A549 (cell line): ENCODE measurements around the gene ZNF213. TPM values are rescaled to one million over a fixed set of nuclear protein-coding genes. Genes with fewer than 3 reads are reported as not detected.

Source experiments
- ATAC-seq, 2 experiments: fragments of 200-7000 bp in 1 of 2; fragments of >200 bp in 1 of 2; cut with Nextera tagmentation in 1 of 2; cut with Tn5 transposase in 1 of 2; 3 replicates each; pipeline versions ENCODE4 v1.8.0 to v1.9.1; 2018 to 2020; ENCODE audit warnings: mild to moderate bottlenecking in 1 of 2, moderate library complexity in 1 of 2
- CTCF ChIA-PET: fragments of 300-600 bp; sonication (Branson Sonifier 250); formaldehyde crosslinking; extraction: SDS; loops from one replicate; lab custom pipeline; 2021; ENCODE audit warnings: antibody characterized with exemption, inconsistent platforms; lab: Yijun Ruan, JAX
- POLR2A ChIA-PET: fragments of 350-600 bp; formaldehyde crosslinking; extraction: SDS; loops from one replicate; lab custom pipeline; 2021; ENCODE audit warnings: antibody characterized with exemption, inconsistent platforms; lab: Yijun Ruan, JAX
- DNase-seq, 2 experiments: peaks; one replicate each; pipeline versions ENCODE4 v3.0.0 to v3.0.0-alpha.2; 2011 to 2016; ENCODE audit warnings: low read depth in 1 of 2, low spot score in 1 of 2
- FAIRE-seq: peaks from 2 replicates; lab custom pipeline; 2011; peaks lifted over from hg19 to GRCh38; lab: Jason Lieb, UNC
- H3K27ac ChIP-seq, 2 experiments: fragments of >200 bp; sonication (Bioruptor Twin); formaldehyde crosslinking; 3 replicates each; pipeline ENCODE4 v1.5.1; 2016 to 2017
- H3K4me1 ChIP-seq: fragments of >200 bp; sonication (Bioruptor Twin); formaldehyde crosslinking; 3 replicates; pipeline ENCODE4 v1.6.1; 2016
- H3K4me2 ChIP-seq: fragments of >200 bp; sonication (Bioruptor Twin); formaldehyde crosslinking; 3 replicates; pipeline ENCODE4 v1.6.1; 2016
- H3K4me3 ChIP-seq: fragments of >200 bp; sonication (Bioruptor Twin); formaldehyde crosslinking; 3 replicates; pipeline ENCODE4 v1.5.1; 2016
- H3K9me3 ChIP-seq: fragments of >200 bp; sonication (Bioruptor Twin); formaldehyde crosslinking; 3 replicates; pipeline ENCODE4 v1.6.1; 2016
- BHLHE40 ChIP-seq: IDR thresholded peaks from 2 replicates; pipeline ENCODE4 v1.6.1; 2012; ENCODE audit warnings: low read depth, low read length, inconsistent platforms
- CEBPB ChIP-seq, 2 experiments: fragments of >200 bp in 1 of 2; sonication (Bioruptor Twin) in 1 of 2; formaldehyde crosslinking in 1 of 2; IDR thresholded peaks; 2 replicates each; pipeline ENCODE4 v1.6.1; 2012 to 2016
- EHF ChIP-seq: fragments of 250-450 bp; sonication (Bioruptor Pico); IDR thresholded peaks from 2 replicates; pipeline ENCODE4 v1.5.0; 2020; ENCODE audit warnings: mild to moderate bottlenecking
- EP300 ChIP-seq, 2 experiments: fragments of >200 bp; sonication (Bioruptor Twin); formaldehyde crosslinking; IDR thresholded peaks; 2 replicates in 1 of 2; 3 replicates in 1 of 2; pipeline ENCODE4 v1.6.1; 2016 to 2017
- ESRRA ChIP-seq: fragments of 150-350 bp; IDR thresholded peaks from 2 replicates; pipeline ENCODE4 v1.6.1; 2014; ENCODE audit warnings: mild to moderate bottlenecking, low read length, borderline replicate concordance
- FOSL2 ChIP-seq, 2 experiments: fragments of 450-650 bp in 1 of 2; fragments of >200 bp in 1 of 2; sonication (Bioruptor Twin) in 1 of 2; formaldehyde crosslinking; IDR thresholded peaks; 2 replicates each; pipeline versions ENCODE4 v1.5.0 to v1.6.1; 2016 to 2020; ENCODE audit warnings: mild to moderate bottlenecking in 1 of 2, moderate library complexity in 1 of 2
- FOXS1 ChIP-seq: fragments of 250-450 bp; sonication (Bioruptor Pico); IDR thresholded peaks from 2 replicates; pipeline ENCODE4 v1.5.0; 2020; ENCODE audit warnings: mild to moderate bottlenecking, moderate library complexity
- GATA3 ChIP-seq: IDR thresholded peaks from 2 replicates; pipeline ENCODE4 v1.6.1; 2012; ENCODE audit warnings: borderline replicate concordance
- HDAC2 ChIP-seq: fragments of 200-600 bp; sonication (generic); IDR thresholded peaks from 2 replicates; pipeline ENCODE4 v1.6.1; 2016
- HEYL ChIP-seq: fragments of 250-450 bp; sonication (Bioruptor Pico); IDR thresholded peaks from 2 replicates; pipeline ENCODE4 v1.8.0; 2021; ENCODE audit warnings: mild to moderate bottlenecking, moderate library complexity
- HOXB13 ChIP-seq: fragments of 250-450 bp; sonication (Bioruptor Pico); IDR thresholded peaks from 2 replicates; pipeline ENCODE4 v1.5.0; 2020; ENCODE audit warnings: low read depth, mild to moderate bottlenecking, moderate library complexity
- MAFK ChIP-seq: fragments of 450-650 bp; IDR thresholded peaks from 2 replicates; pipeline ENCODE4 v1.6.1; 2014; ENCODE audit not compliant: partially characterized antibody
- NR3C1 ChIP-seq: fragments of >200 bp; sonication (Bioruptor Twin); formaldehyde crosslinking; IDR thresholded peaks from 3 replicates; pipeline ENCODE4 v1.6.1; 2017
- ZC3H11A ChIP-seq: fragments of 450-650 bp; IDR thresholded peaks from 2 replicates; pipeline ENCODE4 v1.6.1; 2014; ENCODE audit warnings: antibody characterized with exemption, mild to moderate bottlenecking
- WGBS: methylation state at CpG from one replicate; pipeline ENCODE4 v1.1.6; 2017; ENCODE audit errors: missing lambda C conversion rate; 5-methylcytosine and 5-hydroxymethylcytosine counted together
- polyA plus RNA-seq, 4 experiments: library from polyadenylated mRNA; depleted of rRNA in 3 of 4; stranded (reverse); fragments of >200 nt; fragmentation: RNase III in 1 of 4; extraction: RNeasy Plus Mini Kit Qiagen cat#74134 plus additional on column Dnase treatment in 1 of 4; gene quantifications; 2 replicates in 3 of 4; 3 replicates in 1 of 4; pipeline ENCODE4 v1.2.3, GENCODE V29; 2011 to 2017
- TF ChIP-seq, protein P1 (sequence below): fragments of 250-450 bp; sonication (Bioruptor Pico); IDR thresholded peaks from 2 replicates; pipeline ENCODE4 v1.5.0; 2021; ENCODE audit warnings: mild to moderate bottlenecking, moderate library complexity, borderline replicate concordance
- TF ChIP-seq, protein P2 (sequence below): fragments of >200 bp; sonication (Bioruptor Twin); formaldehyde crosslinking; IDR thresholded peaks from 3 replicates; pipeline ENCODE4 v1.6.1; 2016
- TF ChIP-seq, protein P3 (sequence below): fragments of 450-650 bp; IDR thresholded peaks from 2 replicates; pipeline ENCODE4 v1.6.1; 2014; ENCODE audit warnings: antibody characterized with exemption
- TF ChIP-seq, protein P4 (sequence below): fragments of 150-350 bp; IDR thresholded peaks from 2 replicates; pipeline ENCODE4 v1.6.1; 2014; ENCODE audit warnings: low read depth, mild to moderate bottlenecking, low read length
- TF ChIP-seq, protein P5 (sequence below): fragments of 250-450 bp; sonication (Bioruptor Pico); IDR thresholded peaks from 2 replicates; pipeline ENCODE4 v1.5.0; 2020; ENCODE audit warnings: low read depth, mild to moderate bottlenecking, moderate library complexity

Gene ZNF213
- polyA plus RNA-seq, 2 of the 4 experiments (the other 2 are of a cell fraction) = 0.72 to 6.1 TPM

DNA sequence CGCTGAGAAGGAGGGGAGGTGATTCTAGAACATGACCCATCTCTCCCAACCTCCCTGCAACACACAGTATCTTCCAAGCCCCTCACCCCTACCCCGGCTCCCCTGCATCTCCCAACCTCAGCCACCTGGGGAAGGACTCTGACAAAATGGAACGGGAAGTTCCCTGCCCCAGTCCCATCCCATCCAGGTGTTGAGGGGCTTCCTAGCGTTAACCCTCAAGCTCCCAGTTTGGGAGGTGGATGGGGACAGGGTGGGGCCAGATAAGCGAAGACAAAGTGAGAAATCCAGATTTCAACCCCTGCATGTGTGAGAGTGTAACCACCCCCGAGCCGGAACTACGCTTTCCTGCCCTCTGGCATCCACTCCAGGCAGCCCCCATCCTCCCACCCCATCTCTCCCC lies 37.6 kb upstream of the ZNF213 start (continued):
- TF ChIP-seq HEYL (CRISPR knock-in tag) (no peak), ESRRA (no peak), NR3C1 (no peak)

DNA sequence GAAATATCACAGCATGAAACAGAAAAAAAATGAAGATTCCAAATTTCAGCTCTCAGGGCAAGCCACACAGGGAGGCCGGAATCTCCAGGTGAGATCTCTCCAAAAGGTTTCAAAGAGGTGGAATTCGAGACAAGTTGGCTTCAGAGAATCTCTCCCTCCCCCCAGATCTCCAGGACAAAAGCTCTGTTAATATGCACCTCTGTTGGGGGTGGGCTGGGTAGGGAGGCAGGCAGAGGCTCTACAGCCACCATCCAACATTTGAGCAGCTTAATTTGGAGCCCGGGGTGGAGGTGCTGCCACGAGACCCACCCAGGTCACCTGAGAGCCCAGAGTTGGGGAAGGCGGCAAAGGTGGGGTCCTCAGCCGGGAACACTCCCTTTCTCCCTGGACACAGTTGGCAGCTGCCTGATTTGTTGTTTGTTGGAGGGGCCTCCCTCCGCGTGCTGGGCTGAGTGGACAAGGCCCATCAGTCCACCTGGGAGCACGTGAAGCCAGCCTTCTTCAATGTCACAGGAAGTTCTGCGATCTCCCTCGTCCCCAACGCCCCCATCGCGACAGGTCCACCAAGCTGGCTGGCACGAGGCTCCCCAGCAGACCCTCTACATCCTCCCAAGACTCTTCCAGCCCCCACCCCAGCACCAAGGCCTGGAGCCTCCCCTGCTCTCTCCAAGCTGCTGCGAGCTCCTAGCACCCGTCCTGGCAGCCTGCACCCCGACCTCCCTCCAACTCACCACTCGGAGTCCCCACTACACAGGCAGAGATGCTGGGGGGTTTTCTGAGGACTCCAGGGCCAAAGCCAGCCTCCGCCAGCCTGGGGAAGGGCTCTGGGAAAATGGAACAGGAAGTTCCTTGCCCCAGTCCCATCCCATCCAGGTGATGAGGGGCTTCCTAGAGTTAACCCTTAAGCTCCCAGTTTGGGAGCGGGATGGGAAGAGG lies 36.1 kb upstream of the ZNF213 start, which contains the start of gene ZSCAN10:
Gene ZSCAN10 (minus strand): TSS at position 836 of the 936 bp plus-strand sequence. CDS start 6,357 bp downstream, outside the sequence.
- peaks cover 15% of the 10 kb centered on the region for H3K4me1 ChIP-seq
- no peak within 1 kb of the TSS; the same call in 2 of the 3 replicates for H3K4me3 ChIP-seq
- H3K27ac ChIP-seq = peak within 1 kb of the TSS in 1 of 2 experiments; percentile 78; a peak in 3 of 6 replicates
- peak within 1 kb of the TSS; percentile 52 for H3K4me2 ChIP-seq
- POLR2A ChIA-PET = interaction anchor here (0.5 to 1.1 kb wide), 2 partner anchors 8 to 14 kb away, joined by 3 to 4 read pairs; partner anchors contain the start of gene ZNF205
- CTCF ChIA-PET = interaction anchor here (0.6 to 10.9 kb wide), 11 partner anchors 8 to 76 kb away, joined by 3 to 124 read pairs (median 5); partner anchors contain the start of gene IL32
- ATAC-seq = no peak
- 85% methylated on average over 19 of the region's 21 CpGs for WGBS
- TF ChIP-seq, protein P1, sequence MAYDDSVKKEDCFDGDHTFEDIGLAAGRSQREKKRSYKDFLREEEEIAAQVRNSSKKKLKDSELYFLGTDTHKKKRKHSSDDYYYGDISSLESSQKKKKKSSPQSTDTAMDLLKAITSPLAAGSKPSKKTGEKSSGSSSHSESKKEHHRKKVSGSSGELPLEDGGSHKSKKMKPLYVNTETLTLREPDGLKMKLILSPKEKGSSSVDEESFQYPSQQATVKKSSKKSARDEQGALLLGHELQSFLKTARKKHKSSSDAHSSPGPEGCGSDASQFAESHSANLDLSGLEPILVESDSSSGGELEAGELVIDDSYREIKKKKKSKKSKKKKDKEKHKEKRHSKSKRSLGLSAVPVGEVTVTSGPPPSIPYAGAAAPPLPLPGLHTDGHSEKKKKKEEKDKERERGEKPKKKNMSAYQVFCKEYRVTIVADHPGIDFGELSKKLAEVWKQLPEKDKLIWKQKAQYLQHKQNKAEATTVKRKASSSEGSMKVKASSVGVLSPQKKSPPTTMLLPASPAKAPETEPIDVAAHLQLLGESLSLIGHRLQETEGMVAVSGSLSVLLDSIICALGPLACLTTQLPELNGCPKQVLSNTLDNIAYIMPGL (CRISPR knock-in tag) = no peak
- TF ChIP-seq FOXS1 (no peak), HOXB13 (CRISPR knock-in tag) (no peak), ZC3H11A (no peak), NR3C1 (no peak), EP300 (IDR thresholded peaks at IDR 0.05) (no peak)
- TF ChIP-seq, protein P2, sequence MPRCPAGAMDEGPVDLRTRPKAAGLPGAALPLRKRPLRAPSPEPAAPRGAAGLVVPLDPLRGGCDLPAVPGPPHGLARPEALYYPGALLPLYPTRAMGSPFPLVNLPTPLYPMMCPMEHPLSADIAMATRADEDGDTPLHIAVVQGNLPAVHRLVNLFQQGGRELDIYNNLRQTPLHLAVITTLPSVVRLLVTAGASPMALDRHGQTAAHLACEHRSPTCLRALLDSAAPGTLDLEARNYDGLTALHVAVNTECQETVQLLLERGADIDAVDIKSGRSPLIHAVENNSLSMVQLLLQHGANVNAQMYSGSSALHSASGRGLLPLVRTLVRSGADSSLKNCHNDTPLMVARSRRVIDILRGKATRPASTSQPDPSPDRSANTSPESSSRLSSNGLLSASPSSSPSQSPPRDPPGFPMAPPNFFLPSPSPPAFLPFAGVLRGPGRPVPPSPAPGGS = no peak
- TF ChIP-seq, protein P3, sequence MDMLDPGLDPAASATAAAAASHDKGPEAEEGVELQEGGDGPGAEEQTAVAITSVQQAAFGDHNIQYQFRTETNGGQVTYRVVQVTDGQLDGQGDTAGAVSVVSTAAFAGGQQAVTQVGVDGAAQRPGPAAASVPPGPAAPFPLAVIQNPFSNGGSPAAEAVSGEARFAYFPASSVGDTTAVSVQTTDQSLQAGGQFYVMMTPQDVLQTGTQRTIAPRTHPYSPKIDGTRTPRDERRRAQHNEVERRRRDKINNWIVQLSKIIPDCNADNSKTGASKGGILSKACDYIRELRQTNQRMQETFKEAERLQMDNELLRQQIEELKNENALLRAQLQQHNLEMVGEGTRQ = no peak
- TF ChIP-seq, all 56 proteins: peak for 0
- DNase-seq (no peak), FAIRE-seq (no peak)
- H3K9me3 ChIP-seq = no peaks in the 10 kb centered on the region

DNA sequence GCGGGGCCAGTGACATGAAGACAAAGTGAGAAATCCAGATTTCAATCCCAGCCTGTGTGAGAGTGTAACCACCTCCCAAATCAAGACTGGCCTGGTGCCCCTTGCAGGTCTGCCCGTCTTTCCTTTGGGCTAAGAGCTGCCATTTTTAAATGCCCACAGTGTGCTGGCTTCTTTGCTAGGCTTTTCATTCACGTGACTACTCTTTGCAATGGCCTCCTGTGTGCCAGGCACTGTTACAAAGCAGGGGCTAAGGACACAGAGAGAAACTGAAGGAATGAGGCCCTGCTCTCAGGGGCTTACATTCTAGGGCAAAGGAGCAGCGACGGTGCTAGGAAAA lies 35.5 kb upstream of the ZNF213 start:
- H3K4me2 ChIP-seq = no peak overlapping the region; the same call in 2 of the 3 replicates
- CTCF ChIA-PET = interaction anchor here (1.0 to 10.9 kb wide), 8 partner anchors 9 to 67 kb away, joined by 3 to 124 read pairs (median 5); partner anchors contain the start of gene IL32
- ATAC-seq (no peak), FAIRE-seq (no peak), DNase-seq (no peak)
- H3K4me1 ChIP-seq = peaks cover 15% of the 10 kb centered on the region
- TF ChIP-seq NR3C1 (no peak), GATA3 (no peak), EHF (CRISPR knock-in tag) (no peak), CEBPB (IDR thresholded peaks at IDR 0.05) (no peak), BHLHE40 (no peak), ZC3H11A (no peak), HDAC2 (no peak), MAFK (no peak), FOSL2 (IDR thresholded peaks at IDR 0.05) (no peak), FOSL2 (CRISPR knock-in tag; IDR thresholded peaks at IDR 0.05) (no peak)
- TF ChIP-seq, protein P4, sequence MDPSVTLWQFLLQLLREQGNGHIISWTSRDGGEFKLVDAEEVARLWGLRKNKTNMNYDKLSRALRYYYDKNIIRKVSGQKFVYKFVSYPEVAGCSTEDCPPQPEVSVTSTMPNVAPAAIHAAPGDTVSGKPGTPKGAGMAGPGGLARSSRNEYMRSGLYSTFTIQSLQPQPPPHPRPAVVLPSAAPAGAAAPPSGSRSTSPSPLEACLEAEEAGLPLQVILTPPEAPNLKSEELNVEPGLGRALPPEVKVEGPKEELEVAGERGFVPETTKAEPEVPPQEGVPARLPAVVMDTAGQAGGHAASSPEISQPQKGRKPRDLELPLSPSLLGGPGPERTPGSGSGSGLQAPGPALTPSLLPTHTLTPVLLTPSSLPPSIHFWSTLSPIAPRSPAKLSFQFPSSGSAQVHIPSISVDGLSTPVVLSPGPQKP = no peak
- TF ChIP-seq, protein P5, sequence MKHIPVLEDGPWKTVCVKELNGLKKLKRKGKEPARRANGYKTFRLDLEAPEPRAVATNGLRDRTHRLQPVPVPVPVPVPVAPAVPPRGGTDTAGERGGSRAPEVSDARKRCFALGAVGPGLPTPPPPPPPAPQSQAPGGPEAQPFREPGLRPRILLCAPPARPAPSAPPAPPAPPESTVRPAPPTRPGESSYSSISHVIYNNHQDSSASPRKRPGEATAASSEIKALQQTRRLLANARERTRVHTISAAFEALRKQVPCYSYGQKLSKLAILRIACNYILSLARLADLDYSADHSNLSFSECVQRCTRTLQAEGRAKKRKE = no peak
- POLR2A ChIA-PET = no interaction called here
- WGBS = 92% methylated on average over 5 of the region's 5 CpGs
- no peaks in the 10 kb centered on the region for H3K9me3 ChIP-seq
- no peak overlapping the region for H3K4me3 ChIP-seq
- H3K27ac ChIP-seq = no peak overlapping the region
